OCI-LY7 (cell line): ENCODE data around the gene SYNRG. TPM values are rescaled to one million over a fixed set of nuclear protein-coding genes. Genes with fewer than 3 reads are reported as not detected.
"Not testable (repeated sequence)": the region's sequence is repeated elsewhere in the genome, so short reads cannot be mapped to it uniquely, and the experiment has no call there.

Experiments
- BruUV-seq: library from RNA; stranded (reverse); fragments of 400-500 nt; replicated peaks from 2 replicates; lab custom pipeline; 2021; lab: Mats Ljungman, UMichigan
- CTCF ChIA-PET: fragments of 300-600 bp; sonication (Branson Sonifier 250); formaldehyde crosslinking; loops from one replicate; lab custom pipeline; 2022; ENCODE audit warnings: antibody characterized with exemption; ENCODE audit not compliant: unreplicated experiment; lab: Charles Lee
- POLR2A ChIA-PET: fragments of 300-600 bp; sonication (Branson Sonifier 250); formaldehyde crosslinking; loops from one replicate; lab custom pipeline; 2022; ENCODE audit warnings: antibody characterized with exemption; lab: Charles Lee
- DNase-seq: peaks from one replicate; pipeline ENCODE4 v3.0.0-alpha.2; 2015; ENCODE audit warnings: low spot score
- H2AFZ ChIP-seq: fragments of 200-600 bp; sonication (generic), shearing (Covaris generic); 2 replicates; pipeline ENCODE4 v1.6.1; 2014; ENCODE audit warnings: mild to moderate bottlenecking, antibody characterized with exemption, low read length, moderate library complexity
- H3K27ac ChIP-seq: fragments of 200-600 bp; sonication (generic); 2 replicates; pipeline ENCODE4 v1.5.1; 2014; ENCODE audit warnings: mixed run types, low read depth, mild to moderate bottlenecking, moderate library complexity, low read length, inconsistent platforms; ENCODE audit not compliant: poor library complexity, severe bottlenecking
- H3K36me3 ChIP-seq: fragments of 200-600 bp; sonication (generic); 2 replicates; pipeline ENCODE4 v1.6.1; 2014; ENCODE audit warnings: mild to moderate bottlenecking, antibody characterized with exemption, low read length, moderate library complexity, mixed read lengths; ENCODE audit not compliant: insufficient read depth
- H3K4me1 ChIP-seq: fragments of 200-600 bp; sonication (generic); 2 replicates; pipeline ENCODE4 v1.5.1; 2014; ENCODE audit warnings: mild to moderate bottlenecking, low read length; ENCODE audit not compliant: insufficient read depth, poor library complexity, severe bottlenecking
- H3K4me2 ChIP-seq: fragments of 200-600 bp; sonication (generic); 2 replicates; pipeline ENCODE4 v1.6.1; 2014; ENCODE audit warnings: mild to moderate bottlenecking, low read length
- H3K4me3 ChIP-seq: fragments of 200-600 bp; sonication (generic); 2 replicates; pipeline ENCODE4 v1.5.1; 2014; ENCODE audit warnings: mild to moderate bottlenecking, low read depth, low read length; ENCODE audit not compliant: poor library complexity, severe bottlenecking
- H3K79me2 ChIP-seq: fragments of 200-600 bp; sonication (generic); 2 replicates; pipeline ENCODE4 v1.6.1; 2016; ENCODE audit warnings: low read depth, mild to moderate bottlenecking, low read length, moderate library complexity, mixed read lengths; ENCODE audit not compliant: insufficient read depth
- H3K9me2 ChIP-seq: fragments of 200-600 bp; sonication (generic); 2 replicates; pipeline ENCODE4 v1.6.1; 2016; ENCODE audit warnings: mild to moderate bottlenecking, low read length, mixed read lengths; ENCODE audit not compliant: insufficient read depth
- H3K9me3 ChIP-seq: fragments of 200-600 bp; sonication (generic); 2 replicates; pipeline ENCODE4 v1.6.1; 2014; ENCODE audit warnings: mild to moderate bottlenecking, mixed run types, low read length, mixed read lengths
- H4K20me1 ChIP-seq: fragments of 200-600 bp; sonication (generic); 2 replicates; pipeline ENCODE4 v1.6.1; 2014; ENCODE audit warnings: mild to moderate bottlenecking, antibody characterized with exemption, low read length, moderate library complexity, mixed read lengths; ENCODE audit not compliant: insufficient read depth
- EZH2phosphoT487 ChIP-seq: fragments of 200-600 bp; sonication (generic); IDR thresholded peaks from 2 replicates; pipeline ENCODE4 v1.6.1; 2018; ENCODE audit warnings: low read depth, borderline replicate concordance, mild to moderate bottlenecking, mixed run types, antibody characterized with exemption, low read length, moderate library complexity, mixed read lengths
- intact Hi-C: fragments of 100-400 bp; cut with micrococcal nuclease; formaldehyde crosslinking; loops from one replicate; pipeline ENCODE4 v1.10.0; 2022; ENCODE audit not compliant: unreplicated experiment
- total RNA-seq, 2 experiments: library from RNA; depleted of rRNA in 1 of 2; stranded (reverse); fragments of >200 nt in 1 of 2; shearing (Covaris generic) in 1 of 2; gene quantifications; 2 replicates each; pipeline ENCODE4 v1.2.3, GENCODE V29; 2014 to 2022
- TF ChIP-seq, protein P1 (sequence below): fragments of 200-600 bp; sonication (generic); conservative IDR thresholded peaks from 2 replicates; pipeline ENCODE4 v1.5.1; 2014; ENCODE audit warnings: mild to moderate bottlenecking, antibody characterized with exemption, low read length, moderate library complexity, mixed read lengths

Gene SYNRG
- total RNA-seq, 2 experiments from 2014 or later = 39.6 to 132 TPM

DNA sequence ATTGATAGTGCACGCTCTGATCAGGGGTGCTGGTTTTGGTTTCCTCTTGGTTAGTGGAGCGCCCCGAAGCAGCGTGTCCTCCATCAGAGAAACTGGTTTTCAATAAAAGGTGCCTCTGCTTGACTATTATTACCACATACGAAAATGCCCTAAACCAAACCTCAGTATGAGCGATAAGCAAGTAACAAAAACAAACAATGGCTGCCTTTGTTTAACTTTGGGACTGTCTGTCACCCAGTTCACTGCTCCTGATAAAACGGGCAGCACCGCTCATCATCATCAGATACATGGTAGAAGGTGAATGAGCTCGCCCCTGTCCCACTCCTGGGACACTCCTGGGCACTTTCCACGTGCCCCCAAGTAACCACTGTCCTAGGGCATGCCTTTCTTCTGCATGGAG, 95.5 kb downstream of the SYNRG start:
- intact Hi-C loops = no loop called here
- DNase-seq = no peak
- Histone ChIP-seq H3K36me3 (peaks cover 68% of the 10 kb centered on the region), H3K9me3 (no peaks in the 10 kb centered on the region), H3K79me2 (no peaks in the 10 kb centered on the region), H3K4me3 (no peak overlapping the region), H2AFZ (no peak overlapping the region), H3K27ac (no peak overlapping the region), H3K4me2 (no peak overlapping the region), H3K9me2 (no peaks in the 10 kb centered on the region), H4K20me1 (no peaks in the 10 kb centered on the region), H3K4me1 (no peaks in the 10 kb centered on the region)
- no TSS peak for BruUV-seq
- POLR2A ChIA-PET = no interaction called here
- CTCF ChIA-PET = no interaction called here
- TF ChIP-seq, protein P1, sequence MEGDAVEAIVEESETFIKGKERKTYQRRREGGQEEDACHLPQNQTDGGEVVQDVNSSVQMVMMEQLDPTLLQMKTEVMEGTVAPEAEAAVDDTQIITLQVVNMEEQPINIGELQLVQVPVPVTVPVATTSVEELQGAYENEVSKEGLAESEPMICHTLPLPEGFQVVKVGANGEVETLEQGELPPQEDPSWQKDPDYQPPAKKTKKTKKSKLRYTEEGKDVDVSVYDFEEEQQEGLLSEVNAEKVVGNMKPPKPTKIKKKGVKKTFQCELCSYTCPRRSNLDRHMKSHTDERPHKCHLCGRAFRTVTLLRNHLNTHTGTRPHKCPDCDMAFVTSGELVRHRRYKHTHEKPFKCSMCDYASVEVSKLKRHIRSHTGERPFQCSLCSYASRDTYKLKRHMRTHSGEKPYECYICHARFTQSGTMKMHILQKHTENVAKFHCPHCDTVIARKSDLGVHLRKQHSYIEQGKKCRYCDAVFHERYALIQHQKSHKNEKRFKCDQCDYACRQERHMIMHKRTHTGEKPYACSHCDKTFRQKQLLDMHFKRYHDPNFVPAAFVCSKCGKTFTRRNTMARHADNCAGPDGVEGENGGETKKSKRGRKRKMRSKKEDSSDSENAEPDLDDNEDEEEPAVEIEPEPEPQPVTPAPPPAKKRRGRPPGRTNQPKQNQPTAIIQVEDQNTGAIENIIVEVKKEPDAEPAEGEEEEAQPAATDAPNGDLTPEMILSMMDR = no peak

DNA sequence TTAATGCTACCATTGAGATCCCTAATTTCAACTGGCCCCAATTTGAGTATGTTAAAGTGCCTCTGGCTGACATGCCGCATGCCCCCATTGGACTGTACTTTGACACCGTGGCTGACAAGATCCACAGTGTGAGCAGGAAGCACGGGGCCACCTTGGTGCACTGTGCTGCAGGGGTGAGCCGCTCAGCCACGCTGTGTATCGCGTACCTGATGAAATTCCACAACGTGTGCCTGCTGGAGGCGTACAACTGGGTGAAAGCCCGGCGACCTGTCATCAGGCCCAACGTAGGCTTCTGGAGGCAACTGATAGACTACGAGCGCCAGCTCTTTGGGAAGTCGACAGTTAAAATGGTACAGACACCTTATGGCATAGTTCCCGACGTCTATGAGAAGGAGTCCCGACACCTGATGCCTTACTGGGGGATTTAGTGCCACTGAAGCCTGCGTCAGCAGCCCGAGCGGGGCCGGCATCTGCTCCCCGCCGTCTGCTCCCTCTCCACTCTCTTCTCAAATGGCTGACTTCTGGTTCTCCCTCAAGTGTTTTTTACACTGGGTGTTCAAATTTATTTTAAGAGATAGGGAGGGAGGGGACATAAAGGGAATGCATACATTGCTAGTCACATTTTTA, 96.7 kb downstream of the SYNRG start:
- Histone ChIP-seq H3K4me3 (no peak overlapping the region), H3K4me2 (no peak overlapping the region), H2AFZ (no peak overlapping the region), H3K36me3 (peaks cover 56% of the 10 kb centered on the region), H3K79me2 (no peaks in the 10 kb centered on the region), H3K4me1 (no peaks in the 10 kb centered on the region), H3K9me2 (no peaks in the 10 kb centered on the region), H3K9me3 (no peaks in the 10 kb centered on the region), H4K20me1 (no peaks in the 10 kb centered on the region), H3K27ac (no peak overlapping the region)
- no peak for DNase-seq
- ChIA-PET POLR2A (no interaction called here), CTCF (interaction anchor here (0.6 kb wide), 1 partner anchor 9 kb away, joined by 4 read pairs; no protein-coding TSS in a partner anchor)
- no peak for TF ChIP-seq EZH2phosphoT487
- TF ChIP-seq, protein P1 = no peak
- intact Hi-C loops = no loop called here
- no TSS peak for BruUV-seq

DNA sequence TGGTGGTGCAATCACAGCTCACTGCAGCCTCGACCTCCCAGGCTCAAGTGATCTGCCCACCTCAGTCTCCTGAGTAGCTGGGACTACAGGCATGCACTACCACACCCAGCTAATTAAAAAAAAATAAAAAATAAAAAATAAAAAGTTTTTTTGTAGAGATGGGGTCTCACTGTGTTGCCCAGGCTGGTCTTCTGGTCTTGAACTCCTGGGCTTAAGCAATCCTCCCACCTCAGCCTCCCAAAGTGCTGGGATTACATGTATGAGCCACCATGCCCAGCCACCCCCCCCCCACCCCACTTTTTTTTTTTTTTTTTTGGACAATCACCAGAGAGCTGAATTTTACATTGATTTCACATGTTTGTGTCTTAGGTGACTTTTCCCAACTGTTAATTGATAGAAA, 97.6 kb downstream of the SYNRG start:
- CTCF ChIA-PET = not testable (repeated sequence)

More for the DNA sequence above, 97.6 kb downstream of the SYNRG start:
- H3K27ac ChIP-seq, intact Hi-C loops, H3K4me2 ChIP-seq, H3K9me3 ChIP-seq, POLR2A ChIA-PET, H3K9me2 ChIP-seq, H2AFZ ChIP-seq, H4K20me1 ChIP-seq, BruUV-seq, DNase-seq, H3K4me3 ChIP-seq, H3K4me1 ChIP-seq, H3K79me2 ChIP-seq: not testable (repeated sequence)
- peaks cover 48% of the 10 kb centered on the region for H3K36me3 ChIP-seq
